Heart left ventricle (tissue), 13 donors: ENCODE results near the gene ZNF343.

Experiments
- POLR2A ChIP-seq, 2 donors: fragments of 450-650 bp; IDR thresholded peaks; one replicate each; pipeline ENCODE4 v1.6.1; 2017; ENCODE audit warnings: antibody characterized with exemption in 2 of 2, mild to moderate bottlenecking in 2 of 2, moderate library complexity in 2 of 2
- TF ChIP-seq, protein P1 (sequence below), 12 donors: fragments of 200-600 bp; sonication (generic) in 4 of 12; IDR thresholded peaks; one replicate each; pipeline versions ENCODE4 v1.5.0 to v1.8.0; 2018 to 2022; ENCODE audit warnings: antibody characterized with exemption in 12 of 12, mild to moderate bottlenecking in 5 of 12
- donor health status: ischemic (EF 13 %, LVEDD 7.1; RV severe dilation, severe dysfunction).
- donor health status: DM: no; HTN: yes; CAD: no.
- donor health status: DM: no; HTN: no; CAD: no.
- donor health status: ischemic (EF 25% LVEDD 6.9; RV normal size, moderate dysfunction).
- donor health status: ischemic (EF 25% LVEDD 5.7; RV mildly dilated, moderate dysfunction).
- donor health status: ischemic (EF 35%, LVEDD 5.7; RV mildly dilated, moderate dysfunction).
- donor health status: nonischemic (EF 11% LVEDD 7.7; RV severe dilation, severe dysfunction).
- donor health status: DM: yes; HTN: yes; CAD: no.
- donor health status: PGD.
- donor health status: ischemic (EF 29% LVEDD 5.4; RV normal size, mild dysfunction).
- donor health status: nonischemic (EF 23%, LVEDD 6.1; RV moderate dilation, normal function).

DNA sequence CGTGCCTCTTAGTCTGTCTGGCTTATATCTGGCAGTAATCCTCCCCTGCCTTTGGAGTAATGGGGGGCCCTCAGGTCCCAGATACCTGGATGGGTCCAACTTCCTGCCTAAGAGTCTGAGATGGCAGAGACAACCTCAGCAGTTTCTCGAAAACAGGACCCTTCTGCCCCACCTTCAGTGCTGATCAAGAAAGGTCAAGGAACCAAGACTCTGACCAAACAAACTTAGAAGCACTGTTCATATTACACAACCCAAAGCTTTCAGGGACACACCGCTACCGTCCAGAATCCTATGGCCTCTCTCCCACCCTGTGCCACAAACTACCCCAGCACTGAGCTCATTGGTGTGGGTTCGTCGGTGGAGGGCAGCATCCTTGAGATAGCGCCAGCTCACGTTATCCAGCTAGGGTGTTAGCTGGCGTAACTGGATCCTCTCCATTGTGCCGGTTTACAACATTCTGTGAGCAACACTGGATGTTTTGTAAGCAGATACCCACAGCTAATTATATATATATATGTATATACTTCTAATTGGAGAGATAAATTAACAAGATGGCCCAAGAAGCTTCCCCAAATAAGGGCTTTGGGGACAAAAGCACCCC is 20.1 kb upstream of the ZNF343 start:
- TF ChIP-seq, protein P1, sequence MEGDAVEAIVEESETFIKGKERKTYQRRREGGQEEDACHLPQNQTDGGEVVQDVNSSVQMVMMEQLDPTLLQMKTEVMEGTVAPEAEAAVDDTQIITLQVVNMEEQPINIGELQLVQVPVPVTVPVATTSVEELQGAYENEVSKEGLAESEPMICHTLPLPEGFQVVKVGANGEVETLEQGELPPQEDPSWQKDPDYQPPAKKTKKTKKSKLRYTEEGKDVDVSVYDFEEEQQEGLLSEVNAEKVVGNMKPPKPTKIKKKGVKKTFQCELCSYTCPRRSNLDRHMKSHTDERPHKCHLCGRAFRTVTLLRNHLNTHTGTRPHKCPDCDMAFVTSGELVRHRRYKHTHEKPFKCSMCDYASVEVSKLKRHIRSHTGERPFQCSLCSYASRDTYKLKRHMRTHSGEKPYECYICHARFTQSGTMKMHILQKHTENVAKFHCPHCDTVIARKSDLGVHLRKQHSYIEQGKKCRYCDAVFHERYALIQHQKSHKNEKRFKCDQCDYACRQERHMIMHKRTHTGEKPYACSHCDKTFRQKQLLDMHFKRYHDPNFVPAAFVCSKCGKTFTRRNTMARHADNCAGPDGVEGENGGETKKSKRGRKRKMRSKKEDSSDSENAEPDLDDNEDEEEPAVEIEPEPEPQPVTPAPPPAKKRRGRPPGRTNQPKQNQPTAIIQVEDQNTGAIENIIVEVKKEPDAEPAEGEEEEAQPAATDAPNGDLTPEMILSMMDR (IDR thresholded peaks at IDR 0.05): no peak
- no peak for TF ChIP-seq POLR2A (IDR thresholded peaks at IDR 0.05)
